Measurements from ENCODE around the gene UNC13D.

Gene UNC13D

GRCh38 chr17:75820094-75821080 is 23.8 kb downstream of the UNC13D start:
- Histone ChIP-seq H3K27ac (no peak overlapping the region), H3K9ac (ENCODE audit: insufficient read length) (no peak overlapping the region), H3K4me3 (no peak overlapping the region), H3K9me3 (ENCODE audit: low read depth, low read length) (no peaks in the 10 kb centered on the region), H3K36me3 (ENCODE audit: insufficient read depth, low read length) (peaks cover 73% of the 10 kb centered on the region; the same call in 1 of the 2 replicates)
- no peak for TF ChIP-seq FOXP2 (optimal IDR thresholded peaks at IDR 0.05; ENCODE audit: control extremely low read depth, extremely low read length, insufficient read depth)
- no peak for TF ChIP-seq POLR2AphosphoS5 (IDR thresholded peaks at IDR 0.05; ENCODE audit: borderline replicate concordance, low read depth, low read length)
- no peak for TF ChIP-seq EZH2 (IDR thresholded peaks at IDR 0.05)
- no peak for DNase-seq (ENCODE audit: low read depth, low spot score)

- no peak for DNase-seq (ENCODE audit: low read depth, low spot score)
- no peak overlapping the region for H3K9ac ChIP-seq (ENCODE audit: insufficient read length)
- no peaks in the 10 kb centered on the region for H3K9me3 ChIP-seq (ENCODE audit: low read depth, low read length)
- no peak overlapping the region for H3K27ac ChIP-seq
- H3K36me3 ChIP-seq (ENCODE audit: insufficient read depth, low read length), result peaks cover 78% of the 10 kb centered on the region; the same call in 1 of the 2 replicates
- no peak overlapping the region for H3K4me3 ChIP-seq
- no peak for TF ChIP-seq EZH2 (IDR thresholded peaks at IDR 0.05)
- no peak for TF ChIP-seq FOXP2 (optimal IDR thresholded peaks at IDR 0.05; ENCODE audit: control extremely low read depth, extremely low read length, insufficient read depth)
- no peak for TF ChIP-seq POLR2AphosphoS5 (IDR thresholded peaks at IDR 0.05; ENCODE audit: borderline replicate concordance, low read depth, low read length)
These were observed 24.5 kb downstream of the UNC13D start for GRCh38 chr17:75819678-75820077.

- no peak overlapping the region for H3K4me3 ChIP-seq
- H3K9me3 ChIP-seq (ENCODE audit: low read depth, low read length), result no peaks in the 10 kb centered on the region
- TF ChIP-seq FOXP2 (optimal IDR thresholded peaks at IDR 0.05; ENCODE audit: control extremely low read depth, extremely low read length, insufficient read depth) (no peak), EZH2 (IDR thresholded peaks at IDR 0.05) (no peak), POLR2AphosphoS5 (IDR thresholded peaks at IDR 0.05; ENCODE audit: borderline replicate concordance, low read depth, low read length) (no peak)
- peaks cover 81% of the 10 kb centered on the region; the same call in 1 of the 2 replicates for H3K36me3 ChIP-seq (ENCODE audit: insufficient read depth, low read length)
- DNase-seq (ENCODE audit: low read depth, low spot score), result no peak
- no peak overlapping the region for H3K27ac ChIP-seq
- H3K9ac ChIP-seq (ENCODE audit: insufficient read length), result no peak overlapping the region
These were observed 25.1 kb downstream of the UNC13D start for GRCh38 chr17:75819116-75819515.

- H3K9ac ChIP-seq (ENCODE audit: insufficient read length), result no peak overlapping the region
- no peak overlapping the region for H3K27ac ChIP-seq
- no peaks in the 10 kb centered on the region for H3K9me3 ChIP-seq (ENCODE audit: low read depth, low read length)
- H3K36me3 ChIP-seq (ENCODE audit: insufficient read depth, low read length), result peaks cover 82% of the 10 kb centered on the region; the same call in 1 of the 2 replicates
- TF ChIP-seq FOXP2 (optimal IDR thresholded peaks at IDR 0.05; ENCODE audit: control extremely low read depth, extremely low read length, insufficient read depth), result no peak
- no peak for TF ChIP-seq EZH2 (IDR thresholded peaks at IDR 0.05)
- no peak for TF ChIP-seq POLR2AphosphoS5 (IDR thresholded peaks at IDR 0.05; ENCODE audit: borderline replicate concordance, low read depth, low read length)
- no peak for DNase-seq (ENCODE audit: low read depth, low spot score)
- no peak overlapping the region for H3K4me3 ChIP-seq
These were observed 25.8 kb downstream of the UNC13D start for GRCh38 chr17:75818326-75818885.

GRCh38 chr17:75817571-75817970 is 26.6 kb downstream of the UNC13D start:
- no peak overlapping the region for H3K9ac ChIP-seq (ENCODE audit: insufficient read length)
- TF ChIP-seq FOXP2 (optimal IDR thresholded peaks at IDR 0.05; ENCODE audit: control extremely low read depth, extremely low read length, insufficient read depth), result no peak
- DNase-seq (ENCODE audit: low read depth, low spot score), result no peak
- no peak overlapping the region for H3K27ac ChIP-seq
- H3K9me3 ChIP-seq (ENCODE audit: low read depth, low read length), result no peaks in the 10 kb centered on the region
- H3K36me3 ChIP-seq (ENCODE audit: insufficient read depth, low read length), result peaks cover 81% of the 10 kb centered on the region; the same call in 1 of the 2 replicates
- no peak overlapping the region for H3K4me3 ChIP-seq

GRCh38 chr17:75816693-75817092 is 27.5 kb downstream of the UNC13D start:
- Histone ChIP-seq H3K9ac (ENCODE audit: insufficient read length) (no peak overlapping the region), H3K9me3 (ENCODE audit: low read depth, low read length) (no peaks in the 10 kb centered on the region), H3K4me3 (no peak overlapping the region), H3K27ac (no peak overlapping the region), H3K36me3 (ENCODE audit: insufficient read depth, low read length) (peaks cover 80% of the 10 kb centered on the region; the same call in 1 of the 2 replicates)
- TF ChIP-seq FOXP2 (optimal IDR thresholded peaks at IDR 0.05; ENCODE audit: control extremely low read depth, extremely low read length, insufficient read depth), result no peak
- no peak for TF ChIP-seq POLR2AphosphoS5 (IDR thresholded peaks at IDR 0.05; ENCODE audit: borderline replicate concordance, low read depth, low read length)
- TF ChIP-seq EZH2 (IDR thresholded peaks at IDR 0.05), result no peak
- DNase-seq (ENCODE audit: low read depth, low spot score), result no peak

- Histone ChIP-seq H3K9ac (ENCODE audit: insufficient read length) (no peak overlapping the region), H3K9me3 (ENCODE audit: low read depth, low read length) (no peaks in the 10 kb centered on the region), H3K36me3 (ENCODE audit: insufficient read depth, low read length) (peaks cover 68% of the 10 kb centered on the region; the same call in 1 of the 2 replicates), H3K27ac (peak overlapping the region; percentile 36; the same call in 1 of the 2 replicates), H3K4me3 (no peak overlapping the region)
- DNase-seq (ENCODE audit: low read depth, low spot score), result no peak
- TF ChIP-seq POLR2AphosphoS5 (IDR thresholded peaks at IDR 0.05; ENCODE audit: borderline replicate concordance, low read depth, low read length), result no peak
- no peak for TF ChIP-seq EZH2 (IDR thresholded peaks at IDR 0.05)
- TF ChIP-seq FOXP2 (optimal IDR thresholded peaks at IDR 0.05; ENCODE audit: control extremely low read depth, extremely low read length, insufficient read depth), result no peak
These were observed 28.8 kb downstream of the UNC13D start for GRCh38 chr17:75815399-75815798.

- Histone ChIP-seq H3K36me3 (ENCODE audit: insufficient read depth, low read length) (peaks cover 67% of the 10 kb centered on the region; the same call in 1 of the 2 replicates), H3K27ac (peak overlapping the region; percentile 36; the same call in 1 of the 2 replicates), H3K9ac (ENCODE audit: insufficient read length) (no peak overlapping the region), H3K9me3 (ENCODE audit: low read depth, low read length) (no peaks in the 10 kb centered on the region), H3K4me3 (no peak overlapping the region)
- DNase-seq (ENCODE audit: low read depth, low spot score), result no peak
- TF ChIP-seq FOXP2 (optimal IDR thresholded peaks at IDR 0.05; ENCODE audit: control extremely low read depth, extremely low read length, insufficient read depth) (no peak), POLR2AphosphoS5 (IDR thresholded peaks at IDR 0.05; ENCODE audit: borderline replicate concordance, low read depth, low read length) (no peak), EZH2 (IDR thresholded peaks at IDR 0.05) (no peak)
These were observed 29.3 kb downstream of the UNC13D start for GRCh38 chr17:75814900-75815373.

Measured in SK-N-MC (cell line).